CD4-positive, alpha-beta T cell treated with Interleukin-6 for 4 hours (primary cell): ENCODE data around the gene RIT1.

ENCODE experiments used
- DNase-seq: peaks from one replicate; pipeline ENCODE4 v3.0.0-alpha.2; 2020; ENCODE audit warnings: mixed read lengths

The RIT1 gene, protein sequence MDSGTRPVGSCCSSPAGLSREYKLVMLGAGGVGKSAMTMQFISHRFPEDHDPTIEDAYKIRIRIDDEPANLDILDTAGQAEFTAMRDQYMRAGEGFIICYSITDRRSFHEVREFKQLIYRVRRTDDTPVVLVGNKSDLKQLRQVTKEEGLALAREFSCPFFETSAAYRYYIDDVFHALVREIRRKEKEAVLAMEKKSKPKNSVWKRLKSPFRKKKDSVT

DNA sequence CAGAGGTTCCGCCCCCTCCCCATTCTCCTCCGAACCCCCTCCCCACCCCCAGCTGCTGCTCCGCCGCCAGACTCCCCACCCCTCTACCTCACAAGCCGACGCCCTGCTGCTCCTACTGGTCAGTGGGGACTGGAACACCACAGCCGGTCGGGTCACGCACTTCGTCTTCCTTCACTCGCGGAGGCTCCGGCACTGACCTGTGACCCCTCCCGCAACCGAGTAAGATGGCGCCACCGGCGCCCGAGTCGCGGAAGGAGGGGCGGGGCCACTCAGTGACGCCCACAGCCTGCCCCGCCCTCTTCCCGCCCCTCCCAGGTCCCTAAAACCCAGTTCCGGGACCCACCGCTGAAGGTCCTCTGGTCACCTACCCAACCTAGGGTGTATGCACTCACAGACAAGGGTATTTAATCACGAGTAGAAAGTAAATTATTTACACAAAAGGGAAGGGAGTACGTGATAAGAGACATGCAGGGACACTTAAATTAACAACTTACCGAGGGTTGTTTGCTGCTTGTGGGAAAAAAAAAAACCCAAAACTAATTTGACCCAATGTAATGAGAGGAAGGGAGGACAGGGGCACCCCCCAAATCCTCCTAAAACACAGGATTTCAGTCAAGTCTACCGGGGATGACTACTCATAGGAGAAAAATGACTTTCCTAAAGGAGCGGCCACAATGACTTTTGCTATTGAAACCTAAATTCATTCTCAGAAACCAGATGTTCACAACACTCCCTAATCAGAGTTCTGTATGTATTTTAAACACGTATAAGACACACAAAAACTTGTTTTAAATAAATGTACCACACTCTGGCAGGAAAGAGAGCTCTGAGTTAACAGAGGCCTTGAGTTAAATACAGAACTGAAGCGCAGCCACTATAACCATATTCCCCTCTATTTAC is at the start of gene RIT1:
RIT1 (minus strand) TSS at position 194 of the 900 bp plus-strand sequence. CDS start 588 bp downstream, outside the sequence.
- peak; percentile 87 for DNase-seq

DNA sequence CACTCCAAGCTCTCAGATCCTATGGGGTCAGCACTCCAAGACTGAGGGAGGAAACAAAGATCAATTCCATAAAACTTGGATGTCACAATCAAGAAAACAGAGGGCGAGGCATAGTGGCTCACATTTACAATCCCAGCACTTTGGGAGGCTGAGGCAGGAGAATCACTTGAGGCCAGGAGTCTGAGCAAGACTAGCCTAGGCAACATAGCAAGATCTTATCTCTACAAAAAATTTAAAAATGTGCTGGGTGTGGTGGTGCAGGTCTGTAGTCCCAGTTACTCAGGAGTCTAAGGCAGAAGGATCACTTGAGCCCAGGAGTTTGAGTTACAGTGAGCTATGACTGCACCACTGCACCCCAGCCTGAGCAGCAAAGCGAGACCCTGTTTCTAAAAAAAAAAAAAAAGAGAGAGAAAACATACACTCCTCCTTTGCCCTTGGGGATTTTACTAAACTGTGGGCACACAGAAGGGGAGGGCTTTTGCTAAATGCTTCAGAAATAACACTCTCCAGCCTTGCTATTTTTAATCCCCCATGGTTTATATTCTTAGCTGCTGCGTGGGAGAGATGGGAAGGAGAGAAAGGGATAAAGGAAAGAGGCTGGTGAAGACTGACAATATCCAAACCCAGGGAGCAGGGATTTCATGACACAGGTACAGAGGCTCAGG is 49.1 kb upstream of the RIT1 start:
- DNase-seq, result no peak

DNA sequence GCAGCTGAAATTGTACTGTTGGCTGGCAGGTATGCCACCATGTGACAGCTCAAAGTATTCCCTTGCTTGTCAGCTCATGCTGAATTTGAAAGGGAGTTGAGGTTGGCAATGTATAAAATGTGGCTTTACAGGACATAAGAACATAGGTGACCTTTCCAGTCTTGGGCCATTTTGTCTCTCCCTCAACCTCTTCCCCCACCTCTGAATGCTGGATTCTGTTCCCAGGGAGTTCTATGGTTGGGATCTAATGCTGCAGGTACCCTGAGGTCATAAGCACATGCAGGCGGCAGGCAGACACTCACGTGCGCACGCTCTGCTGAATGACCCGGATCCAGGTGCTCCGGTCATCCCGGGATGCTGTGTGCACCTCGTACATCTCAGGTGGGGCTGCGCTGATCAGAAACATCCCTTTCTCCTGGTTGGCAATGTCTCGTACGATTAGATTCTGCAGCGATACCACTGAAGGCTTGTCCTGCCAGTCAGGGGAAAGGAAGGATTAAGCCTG is 46.3 kb upstream of the RIT1 start:
- no peak for DNase-seq

DNA sequence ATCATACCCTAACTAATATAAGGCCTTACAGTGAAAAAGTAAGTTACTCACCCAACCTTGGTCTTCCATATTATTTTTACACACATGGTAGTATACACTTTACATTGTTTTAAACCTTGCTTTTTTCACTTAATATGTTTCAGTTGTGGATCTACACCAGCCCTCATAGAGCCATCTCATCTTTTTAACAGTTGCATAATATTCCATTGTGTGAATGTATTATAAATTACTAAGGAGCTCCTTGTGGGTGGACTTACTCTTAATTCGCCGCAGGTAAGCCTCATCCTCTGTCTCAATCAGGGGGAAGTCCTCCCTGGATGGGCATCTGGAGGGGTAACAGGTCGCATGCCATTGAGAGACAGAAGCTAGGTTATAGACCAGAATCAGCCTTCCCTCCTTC is 43.5 kb upstream of the RIT1 start:
- DNase-seq, result no peak

DNA sequence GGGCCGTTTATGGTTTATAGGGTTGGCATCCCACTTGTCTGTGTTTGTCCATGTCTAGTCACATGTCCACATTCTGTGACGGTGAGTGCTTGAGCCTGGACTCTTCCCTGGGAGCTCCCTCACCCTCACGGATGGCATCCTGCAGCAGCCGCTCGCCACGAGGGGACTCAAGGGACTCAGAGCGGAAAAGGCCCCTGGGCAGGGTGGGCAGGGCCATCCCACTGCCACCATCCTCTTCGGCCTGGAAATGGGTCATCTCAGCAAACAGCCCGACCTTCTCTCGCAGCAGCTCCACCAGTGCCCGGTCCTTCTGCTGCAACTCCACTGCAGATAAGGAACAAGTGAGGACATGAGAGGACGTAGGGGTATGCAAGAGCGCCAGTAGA is 41.3 kb upstream of the RIT1 start:
- DNase-seq, result no peak

DNA sequence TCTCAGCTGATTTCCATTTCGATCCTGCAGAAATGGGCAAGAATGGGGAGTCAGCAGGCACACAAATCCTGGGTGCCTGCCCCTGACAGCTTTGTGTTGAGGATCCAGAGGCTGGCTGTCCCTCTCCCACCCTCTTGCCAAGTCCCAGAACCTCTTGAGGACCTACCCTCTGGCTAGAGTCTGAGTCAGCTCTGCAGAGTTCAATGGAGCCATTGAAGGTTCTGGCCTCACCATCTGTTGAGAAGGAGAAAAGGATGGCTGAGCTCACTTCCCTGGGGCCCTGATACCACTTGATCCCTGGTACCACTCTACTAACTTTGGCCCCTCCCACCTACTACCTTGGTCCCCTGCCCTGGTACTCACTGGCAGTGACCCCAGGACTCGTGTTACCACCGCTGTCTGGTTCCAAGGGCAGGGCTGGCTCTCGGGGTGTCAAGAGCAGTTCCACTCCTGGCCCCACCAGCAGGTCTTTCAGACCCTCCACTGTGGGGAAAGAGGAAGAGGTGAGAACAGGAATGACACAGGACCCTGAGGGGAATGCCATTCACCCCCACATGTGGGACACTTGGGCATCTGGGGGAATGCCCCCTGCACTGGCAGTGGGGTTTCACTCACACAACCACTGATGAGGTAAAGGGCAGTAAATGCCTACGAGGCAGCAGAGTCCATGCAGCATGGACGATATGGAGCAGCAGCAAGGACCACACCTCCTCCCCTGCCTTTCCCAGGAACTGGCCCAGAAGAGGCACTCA is 40.8 kb upstream of the RIT1 start:
- DNase-seq, result no peak

DNA sequence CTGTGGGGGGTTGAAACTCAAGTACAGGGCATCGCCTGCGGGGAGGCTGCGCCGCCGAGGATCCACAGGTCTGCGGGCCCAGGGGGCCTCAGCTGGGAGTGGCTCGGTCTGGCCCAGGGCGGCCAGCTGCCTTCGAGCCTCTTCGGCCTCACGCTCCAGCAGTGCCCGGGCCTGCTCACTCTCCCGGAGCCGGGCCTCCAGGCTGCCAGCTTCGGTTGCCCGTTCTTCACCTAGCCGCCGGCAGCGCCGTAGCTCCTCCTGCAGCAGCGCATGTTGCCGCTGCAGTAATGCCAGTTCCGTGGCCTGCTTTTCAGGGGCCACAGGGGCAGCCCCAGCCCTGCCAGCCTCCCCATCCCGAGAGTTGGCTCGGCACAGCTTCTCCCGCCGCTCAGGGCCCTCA is 39.7 kb upstream of the RIT1 start:
- no peak for DNase-seq

DNA sequence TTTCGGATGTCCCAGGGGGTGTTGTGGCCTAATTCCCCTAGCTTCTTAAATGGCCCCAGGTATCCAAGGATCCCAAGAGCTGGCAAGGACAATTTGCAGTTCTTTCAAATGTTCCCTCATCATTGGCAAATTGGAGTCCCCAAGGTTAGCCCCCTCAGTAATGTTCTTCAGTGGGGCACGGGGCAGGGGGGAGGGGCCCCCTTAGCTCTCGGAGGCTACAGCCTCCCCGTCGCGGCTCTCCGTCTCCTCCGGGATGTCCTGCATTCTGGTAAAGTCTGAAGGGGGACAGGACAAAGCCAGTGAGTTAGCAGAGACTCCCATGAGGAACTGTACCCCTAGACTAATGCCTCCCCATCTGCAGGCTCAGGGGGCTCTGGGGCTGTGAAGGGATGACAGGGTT is 36.6 kb upstream of the RIT1 start:
- DNase-seq, result no peak

DNA sequence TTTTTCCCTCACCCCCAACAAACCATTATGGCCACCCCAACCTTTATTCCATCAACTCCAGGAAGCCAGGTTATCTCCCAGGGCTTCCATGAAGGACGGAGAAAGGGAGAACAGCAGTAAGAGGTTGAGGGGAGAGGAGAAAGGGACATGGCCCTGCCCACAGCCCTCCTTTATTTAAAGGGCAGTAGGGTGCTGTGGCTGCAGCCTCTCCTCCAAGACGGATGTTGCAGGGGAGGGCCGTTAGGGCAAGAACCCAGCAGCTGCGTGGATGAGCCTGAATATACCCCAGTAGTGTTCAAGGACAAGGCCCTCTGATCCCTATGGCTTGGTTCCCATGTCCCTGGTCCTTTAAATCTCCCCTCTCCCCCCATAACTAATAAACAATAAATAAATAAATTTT is 36.1 kb upstream of the RIT1 start:
- DNase-seq, result no peak

DNA sequence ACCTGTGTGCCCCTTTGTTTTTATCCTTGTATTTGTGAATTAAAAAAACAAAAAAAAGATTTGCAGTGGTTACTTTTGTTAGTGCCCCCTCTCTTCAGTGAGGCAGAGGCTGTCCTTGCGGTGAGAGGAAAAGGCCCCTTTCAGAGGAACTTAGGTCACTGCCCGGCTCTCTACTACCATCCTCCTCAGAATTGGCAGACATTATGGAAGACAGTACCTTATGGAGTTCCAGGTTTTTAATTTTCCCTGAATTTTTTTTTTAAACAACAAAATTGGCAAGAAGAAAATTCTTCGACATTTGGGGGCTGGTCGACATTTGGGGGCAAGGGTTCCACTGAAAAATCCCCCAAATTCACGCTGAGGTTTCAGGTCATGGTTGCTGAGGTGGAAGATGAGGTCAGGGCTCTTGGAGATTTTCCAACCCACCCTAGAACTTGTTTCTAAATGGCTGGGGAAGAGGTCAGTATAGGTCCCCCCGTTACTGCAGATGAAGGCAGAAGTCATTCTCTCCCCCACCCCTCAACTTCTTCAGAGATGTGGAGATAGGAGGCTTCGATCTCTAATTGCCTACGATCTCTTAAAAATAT is 35.6 kb upstream of the RIT1 start:
- DNase-seq, result no peak

DNA sequence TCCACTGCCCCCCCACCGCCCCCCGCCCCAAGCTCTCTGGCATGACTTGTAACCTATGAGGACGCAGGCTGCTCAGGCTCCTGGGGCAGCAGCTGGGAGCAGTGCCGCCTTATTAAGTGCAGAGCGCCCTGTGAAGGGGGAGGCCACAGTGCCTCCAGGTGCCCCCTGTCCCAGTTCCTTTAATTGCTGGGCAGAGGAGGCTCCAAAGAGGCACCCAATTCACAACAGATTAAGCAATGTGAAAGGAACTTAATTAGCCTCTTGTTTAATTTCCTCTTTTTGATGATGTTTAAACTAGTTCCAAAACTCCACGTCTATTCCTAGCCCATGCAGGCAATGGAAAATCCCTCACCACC is 33.3 kb upstream of the RIT1 start:
- no peak for DNase-seq

DNA sequence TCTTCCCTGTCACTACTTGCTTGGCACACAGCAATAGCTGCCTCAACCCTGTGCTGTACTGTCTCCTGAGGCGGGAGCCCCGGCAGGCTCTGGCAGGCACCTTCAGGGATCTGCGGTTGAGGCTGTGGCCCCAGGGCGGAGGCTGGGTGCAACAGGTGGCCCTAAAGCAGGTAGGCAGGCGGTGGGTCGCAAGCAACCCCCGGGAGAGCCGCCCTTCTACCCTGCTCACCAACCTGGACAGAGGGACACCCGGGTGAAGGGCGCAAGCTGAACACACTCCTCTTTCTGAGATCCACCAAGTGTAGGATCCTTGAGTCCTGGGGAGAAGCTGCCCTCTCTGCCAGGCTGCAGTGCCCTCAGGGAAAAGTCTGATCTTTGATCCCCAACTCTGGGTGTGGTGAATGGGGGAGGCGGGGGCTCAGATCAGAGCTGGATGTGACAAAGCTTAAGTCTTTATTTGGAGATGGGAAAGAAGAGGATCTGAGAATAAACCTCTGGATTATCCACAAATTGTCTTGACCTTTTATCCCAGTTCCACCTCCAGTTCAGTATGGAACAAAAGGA is 31.5 kb upstream of the RIT1 start:
- DNase-seq, result no peak

DNA sequence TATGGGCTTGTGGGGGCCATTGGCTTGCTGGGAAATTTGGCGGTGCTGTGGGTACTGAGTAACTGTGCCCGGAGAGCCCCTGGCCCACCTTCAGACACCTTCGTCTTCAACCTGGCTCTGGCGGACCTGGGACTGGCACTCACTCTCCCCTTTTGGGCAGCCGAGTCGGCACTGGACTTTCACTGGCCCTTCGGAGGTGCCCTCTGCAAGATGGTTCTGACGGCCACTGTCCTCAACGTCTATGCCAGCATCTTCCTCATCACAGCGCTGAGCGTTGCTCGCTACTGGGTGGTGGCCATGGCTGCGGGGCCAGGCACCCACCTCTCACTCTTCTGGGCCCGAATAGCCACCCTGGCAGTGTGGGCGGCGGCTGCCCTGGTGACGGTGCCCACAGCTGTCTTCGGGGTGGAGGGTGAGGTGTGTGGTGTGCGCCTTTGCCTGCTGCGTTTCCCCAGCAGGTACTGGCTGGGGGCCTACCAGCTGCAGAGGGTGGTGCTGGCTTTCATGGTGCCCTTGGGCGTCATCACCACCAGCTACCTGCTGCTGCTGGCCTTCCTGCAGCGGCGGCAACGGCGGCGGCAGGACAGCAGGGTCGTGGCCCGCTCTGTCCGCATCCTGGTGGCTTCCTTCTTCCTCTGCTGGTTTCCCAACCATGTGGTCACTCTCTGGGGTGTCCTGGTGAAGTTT is 30.8 kb upstream of the RIT1 start:
- no peak for DNase-seq

DNA sequence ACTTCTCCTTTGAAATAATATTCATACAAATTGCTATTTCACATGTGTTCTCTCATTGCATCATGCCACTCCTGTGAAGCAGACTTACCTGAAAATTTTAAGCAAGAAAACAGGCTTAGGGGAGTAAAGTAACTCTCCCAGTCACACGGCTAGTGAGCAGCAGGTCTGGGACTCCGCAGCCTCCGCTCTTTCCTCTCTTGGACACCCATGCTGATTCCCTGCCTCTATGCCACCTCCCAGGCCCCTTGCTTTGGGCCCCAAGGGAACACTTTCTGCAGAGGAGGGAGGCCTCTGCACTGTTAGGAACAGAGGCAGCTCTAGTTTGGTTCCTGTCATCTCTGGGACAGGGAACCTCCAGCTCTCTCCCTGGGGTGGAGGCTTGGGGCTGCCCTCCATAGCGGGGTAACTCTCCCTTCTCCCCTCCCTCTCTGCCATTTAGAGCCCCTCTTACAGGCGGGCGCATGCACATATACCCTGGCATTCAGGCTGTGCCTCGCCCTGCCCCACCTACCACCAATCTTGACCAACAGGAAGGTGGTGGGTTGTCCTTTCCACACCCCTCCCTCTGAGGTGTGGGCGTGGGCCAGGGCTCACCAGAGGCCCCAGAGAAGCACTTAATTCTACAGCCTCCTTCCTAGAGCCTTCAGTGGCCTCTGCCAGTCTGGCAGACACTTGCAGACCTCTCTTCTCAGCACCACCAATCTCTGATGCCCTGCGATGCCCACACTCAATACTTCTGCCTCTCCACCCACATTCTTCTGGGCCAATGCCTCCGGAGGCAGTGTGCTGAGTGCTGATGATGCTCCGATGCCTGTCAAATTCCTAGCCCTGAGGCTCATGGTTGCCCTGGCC is 30.1 kb upstream of the RIT1 start, which contains the start of gene RXFP4:
RXFP4 (plus strand) TSS at position 646 of the 852 bp plus-strand sequence; CDS start at position 718, 72 bp downstream.
- no peak for DNase-seq

DNA sequence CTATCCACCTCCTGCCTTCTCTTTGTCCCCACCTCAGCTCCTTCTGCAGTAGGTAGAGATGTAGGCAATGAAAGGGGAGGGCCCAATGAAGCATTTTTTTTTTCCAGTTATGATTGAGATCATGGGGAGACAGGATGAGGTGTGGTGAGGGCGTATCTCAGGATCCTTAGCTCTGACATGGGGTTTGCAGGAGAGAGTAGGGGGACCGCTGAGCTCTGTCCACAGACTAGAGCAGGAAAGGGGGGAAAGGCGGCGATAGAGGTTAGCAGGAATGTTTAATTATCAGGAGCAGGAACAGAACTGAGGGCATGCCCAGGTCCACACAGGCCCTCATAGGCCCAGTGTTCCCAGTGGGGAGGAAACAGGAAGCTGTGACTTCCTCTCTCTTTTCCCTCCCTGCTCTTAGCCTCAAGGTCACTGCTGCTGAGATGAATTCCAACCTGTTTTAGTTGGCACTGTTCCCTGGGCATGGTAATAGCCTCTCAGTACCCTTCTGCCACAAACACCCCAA is 29.4 kb upstream of the RIT1 start:
- no peak for DNase-seq

DNA sequence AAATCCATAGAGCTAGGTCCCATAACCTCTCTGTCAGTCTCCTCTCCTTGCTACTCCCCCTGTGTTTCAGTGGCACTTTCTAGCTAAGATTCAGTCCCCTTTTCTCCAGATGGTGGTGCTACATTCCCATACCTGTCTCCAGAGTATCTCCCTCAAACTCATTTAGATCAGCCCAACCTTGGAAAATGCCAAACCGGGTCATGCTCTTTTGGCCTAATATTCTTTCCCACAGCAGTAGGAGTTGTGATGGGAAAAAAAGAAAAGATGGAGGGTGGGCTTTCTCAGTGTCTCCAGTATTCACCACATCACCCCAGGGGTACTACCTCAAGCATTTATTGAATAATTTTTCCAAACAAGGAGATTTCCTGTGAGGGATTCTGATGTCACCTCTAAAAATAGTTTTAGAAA is 27.1 kb upstream of the RIT1 start:
- DNase-seq, result peak; percentile 38

DNA sequence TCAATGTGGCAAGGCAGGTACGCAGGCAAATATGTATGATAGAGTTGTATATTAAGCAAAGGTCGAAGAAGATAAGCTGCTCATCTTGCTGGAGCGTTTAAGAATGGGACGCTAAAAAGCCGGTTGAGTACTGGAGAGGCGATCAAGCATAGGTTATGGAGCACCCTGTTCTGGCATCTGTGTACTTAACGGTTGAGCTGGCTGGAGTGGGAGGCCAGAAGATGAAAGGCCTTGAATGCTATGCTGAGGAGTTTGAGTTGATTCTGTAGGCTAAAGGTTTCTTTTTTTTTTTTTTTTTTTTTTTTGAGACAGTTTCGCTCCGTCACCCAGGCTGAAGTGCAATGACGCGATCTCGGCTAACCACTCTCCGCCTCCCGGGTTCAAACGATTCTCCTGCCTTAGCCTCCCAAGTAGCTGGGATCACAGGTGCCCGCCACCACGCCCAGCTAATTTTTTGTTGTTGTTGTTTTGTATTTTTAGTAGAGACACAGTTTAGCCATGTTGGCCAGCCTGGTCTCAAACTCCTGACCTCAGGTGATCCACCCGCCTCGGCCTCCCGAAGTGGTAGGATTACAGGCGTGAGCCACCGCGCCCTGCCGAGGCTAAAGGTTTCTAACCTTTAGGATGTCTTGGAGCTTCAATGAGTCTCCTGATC is 23.9 kb upstream of the RIT1 start:
- DNase-seq, result no peak

DNA sequence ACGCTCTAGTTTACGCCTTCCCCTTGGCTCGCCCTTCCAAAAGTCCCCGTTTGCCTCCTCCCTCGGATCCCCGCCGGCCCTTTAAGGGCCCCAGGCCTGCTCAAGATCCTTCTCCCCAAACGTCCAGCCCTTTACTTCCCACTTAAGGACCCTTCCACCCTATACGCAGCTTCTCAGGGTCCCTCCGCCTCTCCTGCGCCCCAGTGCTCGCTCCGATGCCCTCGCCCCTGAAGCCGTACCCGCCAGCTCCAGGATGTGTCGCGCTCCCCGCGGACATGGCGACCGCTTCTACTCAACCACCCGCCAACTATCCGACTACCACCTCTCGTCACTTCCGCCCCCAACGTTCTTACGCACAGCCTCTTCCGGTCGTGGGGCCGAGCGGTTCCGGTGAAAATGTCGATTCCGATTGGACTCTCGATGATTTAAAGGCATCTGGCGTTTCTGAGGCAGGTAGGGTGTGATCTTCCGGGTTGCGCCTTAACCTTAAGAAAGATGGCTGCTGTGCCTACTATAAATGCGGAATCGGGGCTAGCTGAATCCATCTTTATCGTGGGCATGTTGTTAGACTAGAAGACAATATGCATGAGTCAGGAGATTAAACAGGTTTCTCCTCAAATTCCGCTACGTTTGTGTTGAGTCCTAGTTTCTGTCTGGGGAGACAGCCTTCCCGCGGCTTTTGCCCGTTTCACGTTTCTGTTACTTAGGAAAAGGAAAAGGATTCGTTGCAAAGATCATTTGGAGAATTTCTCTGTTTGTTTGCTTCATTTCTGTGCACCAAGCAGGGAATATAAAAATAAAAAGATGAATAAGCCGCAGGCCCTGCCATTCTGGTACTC is 23.2 kb upstream of the RIT1 start, which contains the start of gene KHDC4:
KHDC4 (minus strand) TSS at position 317 of the 839 bp plus-strand sequence; CDS start at position 277, 40 bp downstream.
- peak; percentile 95 for DNase-seq
